HL-60/S4 treated with phorbol 12-myristate 13-acetate at 8.2 ng/mL for 4 days and 3 days (cell line): Measurements from ENCODE around the gene OMA1.
"Not testable (repeated sequence)": the region's sequence is repeated elsewhere in the genome, so short reads cannot be mapped to it uniquely, and the experiment has no call there.

Experiments
- in situ Hi-C: fragments of 300-500 bp; cut with MboI; formaldehyde crosslinking; loops from 2 replicates; pipeline ENCODE4 v1.15.0; 2022; ENCODE audit warnings: low sequenced_read_pairs

The OMA1 gene

DNA sequence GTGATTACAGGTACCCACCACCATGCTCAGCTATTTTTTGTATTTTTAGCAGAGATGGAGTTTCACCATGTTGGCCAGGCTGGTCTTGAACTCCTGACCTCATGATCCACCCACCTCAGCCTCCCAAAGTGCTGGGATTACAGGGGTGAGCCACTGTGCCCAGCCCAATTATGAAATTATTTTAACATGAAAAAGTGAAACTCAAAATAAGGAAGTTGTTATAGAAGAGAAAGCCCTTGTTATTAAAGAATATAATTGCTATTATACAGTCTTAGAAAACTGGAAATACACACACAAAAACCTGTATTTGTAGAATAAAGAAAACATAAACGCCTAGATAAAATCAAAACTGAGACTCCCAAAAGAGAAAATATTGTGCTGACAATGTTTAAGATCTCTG is 14.7 kb downstream of the OMA1 start:
- in situ Hi-C loops: loop anchor here (25.0 kb wide), 1 partner anchor 105 kb away; no protein-coding TSS in a partner anchor

DNA sequence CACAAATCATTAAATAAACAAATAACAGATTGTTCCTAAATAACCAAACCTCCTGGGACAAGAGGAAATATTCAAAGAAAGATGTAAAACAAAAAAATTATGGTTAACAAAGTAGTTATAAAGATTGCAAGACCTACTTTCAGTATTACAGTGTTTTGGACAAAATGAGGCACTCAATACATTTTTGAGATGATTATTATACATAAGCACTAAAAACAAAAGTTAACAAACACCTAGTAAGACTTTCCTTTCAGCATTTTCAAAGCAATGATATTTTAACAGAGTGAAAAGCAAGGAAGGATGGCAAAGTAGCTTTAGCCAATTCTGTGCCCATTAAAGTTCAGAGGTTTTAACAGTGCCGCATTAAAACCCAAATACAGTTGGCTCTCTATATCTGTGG is 17.2 kb downstream of the OMA1 start:
- in situ Hi-C loops: loop anchor here (25.0 kb wide), 1 partner anchor 108 kb away; no protein-coding TSS in a partner anchor

DNA sequence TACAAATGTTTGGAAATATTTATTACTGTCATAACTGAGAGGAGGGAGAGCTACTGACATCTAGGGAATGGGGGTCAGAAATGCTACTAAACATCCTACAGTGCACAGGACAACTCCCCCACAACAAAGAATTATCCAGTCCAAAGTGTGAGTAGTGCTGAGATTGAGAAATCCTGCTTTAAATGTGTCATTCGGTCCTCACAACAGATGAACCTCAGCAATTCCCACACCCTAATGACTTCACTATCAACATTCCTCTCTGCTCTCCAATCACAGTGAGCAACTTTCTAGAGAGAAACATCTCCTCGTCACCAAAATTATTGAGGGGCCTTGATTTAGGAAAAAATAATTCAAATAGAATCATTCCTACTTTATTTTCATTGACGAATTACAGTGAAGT is 18.0 kb downstream of the OMA1 start:
- in situ Hi-C loops: loop anchor here (25.0 kb wide), 1 partner anchor 109 kb away; no protein-coding TSS in a partner anchor

DNA sequence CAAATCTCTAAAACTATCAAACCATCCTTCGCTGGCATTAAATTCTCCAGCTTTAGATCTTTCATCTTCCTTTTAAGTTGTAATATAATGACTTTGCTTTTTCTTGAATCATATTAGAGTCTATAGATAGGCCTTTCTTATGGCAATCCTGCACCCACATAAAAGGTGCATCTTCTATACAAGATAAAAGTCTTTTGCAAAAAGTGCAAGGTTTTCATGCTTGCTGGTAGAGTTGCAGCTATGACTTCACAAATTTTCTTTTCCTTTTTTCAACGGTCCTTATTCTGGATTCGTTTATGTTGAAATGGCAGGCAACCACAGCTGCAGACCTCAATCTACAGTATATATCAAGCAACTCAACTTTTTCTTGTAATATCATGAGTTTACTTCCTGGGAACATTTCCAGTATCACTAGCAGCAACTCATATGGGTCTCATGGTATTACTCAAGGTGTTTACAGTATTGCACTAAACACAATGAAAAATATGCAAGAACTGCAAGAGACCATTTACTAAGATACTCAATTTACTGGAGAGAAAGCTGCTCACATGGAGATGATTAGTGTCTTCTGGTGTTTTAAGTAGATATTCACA is 22.1 kb downstream of the OMA1 start:
- in situ Hi-C loops: loop anchor here (25.0 kb wide), 1 partner anchor 1238 kb away; no protein-coding TSS in a partner anchor

DNA sequence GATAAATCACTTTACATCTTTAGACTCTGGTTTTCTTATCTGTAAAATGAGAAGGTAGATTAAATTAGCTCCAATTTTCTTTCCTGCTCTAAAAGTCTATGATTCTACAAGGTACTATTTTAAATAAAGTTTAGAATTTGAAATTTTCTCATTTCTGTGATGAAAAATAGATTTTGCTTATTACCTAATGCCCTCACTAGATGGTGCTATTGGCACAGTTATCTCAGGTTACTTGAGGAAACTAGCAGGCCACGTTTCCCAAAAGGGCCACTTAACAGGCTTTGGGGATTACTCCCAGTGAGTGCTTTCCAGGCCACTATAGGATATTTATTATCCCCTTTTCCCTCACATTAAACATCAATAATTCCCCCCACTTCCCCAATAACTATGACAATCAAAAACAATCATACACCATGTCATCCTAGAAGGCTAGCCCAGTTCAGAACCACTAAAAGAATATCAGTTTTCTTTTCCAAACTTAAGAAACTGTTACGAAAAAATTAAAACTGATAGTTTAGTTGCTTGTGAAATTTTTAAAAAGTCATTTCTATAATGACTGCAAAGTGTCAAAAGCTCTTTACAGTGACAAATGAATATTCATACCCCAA is 30.6 kb downstream of the OMA1 start:
- in situ Hi-C loops: loop anchor here (25.0 kb wide), 1 partner anchor 1246 kb away; no protein-coding TSS in a partner anchor

DNA sequence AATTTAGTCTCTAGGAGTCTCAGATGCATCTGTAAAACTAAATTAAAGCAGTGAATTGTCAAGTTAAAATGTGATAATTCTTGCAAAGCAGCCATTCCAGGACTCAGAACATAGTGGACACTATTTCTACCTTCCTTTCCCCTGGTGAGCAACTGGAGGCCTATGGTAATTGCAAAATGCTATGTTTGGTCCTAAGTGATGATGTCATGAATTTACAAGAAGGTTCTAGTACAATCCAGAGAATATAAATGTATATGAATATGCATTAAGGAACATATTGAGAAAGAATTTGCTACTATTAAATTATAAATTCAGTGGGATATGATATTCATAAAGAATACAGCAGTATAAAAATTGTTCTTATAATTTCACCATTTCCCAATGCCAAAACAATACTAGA is 32.6 kb downstream of the OMA1 start:
- in situ Hi-C loops: loop anchor here (25.0 kb wide), 1 partner anchor 1248 kb away; no protein-coding TSS in a partner anchor

DNA sequence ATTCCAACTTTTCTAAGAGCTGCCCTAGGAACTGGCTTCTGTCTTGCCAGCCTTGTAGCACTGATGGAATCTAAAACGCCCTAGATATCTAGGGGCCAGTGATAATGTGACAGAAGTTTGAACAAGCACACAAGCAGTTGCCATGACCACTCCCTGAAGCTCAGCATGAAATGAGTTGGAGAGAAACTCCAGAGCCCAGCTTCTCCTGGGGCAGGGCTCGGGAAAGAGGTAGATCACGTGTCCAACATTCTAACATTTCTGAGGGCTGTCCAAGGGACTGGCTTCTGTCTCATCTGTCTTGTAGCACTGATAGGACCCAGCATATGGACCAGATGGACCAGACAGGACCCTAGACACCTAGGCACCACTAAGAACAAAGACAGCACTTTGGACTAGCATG is 37.9 kb downstream of the OMA1 start:
- in situ Hi-C loops: loop anchor here (25.0 kb wide), 1 partner anchor 1254 kb away; no protein-coding TSS in a partner anchor

DNA sequence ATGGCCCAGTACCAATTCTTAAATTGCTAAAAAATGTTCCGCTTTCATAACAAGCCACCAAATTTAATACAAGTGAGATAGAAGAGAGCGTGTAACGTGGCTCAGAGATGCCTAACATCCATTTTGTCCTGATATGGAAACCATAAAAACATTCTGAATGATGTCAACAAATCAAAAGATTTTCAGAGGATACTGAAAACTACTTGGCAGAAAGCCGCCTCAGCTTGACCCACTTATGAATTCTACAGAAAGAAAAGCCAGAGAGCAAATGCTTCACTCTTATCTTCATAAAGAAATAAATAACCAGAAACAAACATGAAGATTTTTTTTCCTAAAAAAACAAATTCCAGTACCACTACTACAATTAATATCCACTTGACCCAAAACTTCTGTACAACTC is 41.2 kb downstream of the OMA1 start:
- in situ Hi-C loops: loop anchor here (25.0 kb wide), 1 partner anchor 1257 kb away; no protein-coding TSS in a partner anchor

DNA sequence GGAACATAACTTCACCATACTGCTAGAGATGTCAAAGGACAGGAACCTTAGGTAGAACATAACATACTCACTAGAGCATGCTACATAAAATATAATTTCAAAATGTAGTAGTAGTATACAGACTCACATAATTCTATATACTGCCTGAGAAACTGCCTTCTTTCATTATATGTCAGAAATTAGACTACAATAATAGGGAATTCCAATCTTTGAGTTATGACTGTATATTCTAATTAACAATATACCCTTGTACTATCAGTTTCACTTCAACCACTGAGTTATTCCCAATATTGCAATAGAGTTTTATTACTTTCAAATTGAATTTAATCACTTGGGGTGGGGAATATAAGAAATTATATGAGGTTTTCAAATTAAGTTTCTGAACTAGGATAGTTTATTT is 44.0 kb downstream of the OMA1 start:
- in situ Hi-C loops: loop anchor here (25.0 kb wide), 1 partner anchor 1260 kb away; no protein-coding TSS in a partner anchor

DNA sequence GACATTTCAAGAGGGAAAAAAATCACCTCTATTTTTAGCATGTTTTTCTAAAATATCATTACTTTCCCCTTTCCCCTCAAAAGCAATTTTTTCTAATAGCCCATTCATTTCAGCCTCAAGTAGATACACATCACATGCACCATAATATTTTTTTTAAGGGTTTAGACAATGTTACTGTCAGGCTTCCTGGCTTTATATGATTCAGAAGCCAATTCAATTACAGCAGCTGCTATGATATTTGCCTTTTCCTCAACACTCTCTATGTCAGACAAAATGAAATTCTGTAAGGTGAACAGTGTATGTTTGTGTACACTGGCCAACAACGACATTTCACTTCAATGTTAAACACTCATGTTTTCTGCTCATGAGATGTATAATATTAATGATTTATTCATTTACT is 46.5 kb downstream of the OMA1 start:
- in situ Hi-C loops: loop anchor here (25.0 kb wide), 1 partner anchor 1262 kb away; no protein-coding TSS in a partner anchor

DNA sequence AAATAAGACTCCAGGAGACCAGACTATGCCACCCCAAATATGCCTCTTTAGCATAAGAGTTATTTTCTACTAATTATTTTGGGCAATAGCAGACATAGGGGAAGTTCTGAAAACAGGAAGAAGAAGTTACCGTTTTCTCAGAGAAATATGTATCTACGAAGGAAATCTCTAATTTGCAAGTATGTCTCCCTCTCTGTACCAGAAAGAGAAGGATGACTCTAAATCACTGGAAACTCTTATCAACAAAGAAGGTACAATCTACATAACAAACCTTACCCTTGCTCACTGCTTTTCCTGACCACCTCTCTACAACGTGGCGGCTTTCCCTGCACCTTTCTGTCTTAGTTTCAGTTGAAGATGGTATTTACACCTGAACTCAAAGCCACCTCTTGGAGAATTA is 49.0 kb downstream of the OMA1 start:
- in situ Hi-C loops: no loop called here

DNA sequence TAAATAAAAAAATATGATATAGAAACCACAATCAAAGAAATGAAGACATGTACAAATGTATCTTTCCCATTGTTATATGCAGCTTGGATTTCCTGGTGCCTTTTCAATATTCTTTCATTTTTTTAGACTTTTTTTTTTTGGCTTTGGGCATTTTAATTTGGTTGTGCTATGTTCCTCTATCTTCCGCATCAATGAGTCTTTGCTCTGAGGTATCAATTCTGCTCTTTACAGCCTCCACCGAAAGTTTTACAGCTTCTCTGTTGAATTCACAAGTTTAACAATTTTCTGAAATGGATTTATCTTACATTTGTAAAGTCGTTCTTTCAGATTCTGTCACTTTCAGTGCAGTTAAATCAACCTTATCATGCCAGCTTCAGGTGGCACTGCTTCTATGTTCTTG is 50.5 kb downstream of the OMA1 start:
- in situ Hi-C loops: no loop called here

DNA sequence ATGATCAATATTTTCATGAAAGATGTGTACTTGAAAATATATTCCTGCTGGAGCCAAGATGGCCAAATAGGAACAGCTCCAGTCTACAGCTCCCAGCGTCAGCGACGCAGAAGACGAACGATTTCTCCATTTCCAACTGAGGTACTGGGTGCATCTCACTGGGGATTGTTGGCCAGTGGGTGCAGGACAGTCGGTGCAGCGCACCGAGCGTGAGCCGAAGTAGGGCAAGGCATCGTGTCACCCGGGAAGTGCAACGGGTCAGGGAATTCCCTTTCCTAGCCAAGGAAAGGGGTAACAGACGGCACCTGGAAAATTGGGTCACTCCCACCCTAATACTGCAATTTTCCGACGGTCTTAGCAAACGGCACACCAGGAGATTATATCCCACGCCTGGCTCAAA is 57.6 kb downstream of the OMA1 start:
- in situ Hi-C loops: not testable (repeated sequence)

DNA sequence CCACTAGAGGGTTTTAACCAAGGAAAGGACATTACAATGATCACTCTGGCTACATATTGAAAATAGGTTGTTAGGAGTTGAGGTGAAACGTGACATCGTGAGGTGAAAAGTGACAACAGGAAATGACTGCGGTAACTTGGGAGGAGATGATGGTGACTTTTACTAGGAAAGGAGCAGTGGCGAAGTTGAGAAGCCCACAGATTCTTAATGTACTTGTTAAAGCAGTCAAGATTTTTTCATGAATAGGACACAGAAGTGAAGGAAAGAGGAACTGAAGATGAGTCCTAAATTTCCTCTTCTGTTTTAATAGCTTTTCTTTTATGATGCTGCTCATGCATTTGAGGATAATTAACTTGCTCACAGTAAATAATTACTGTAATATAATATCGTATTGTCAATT is 59.5 kb downstream of the OMA1 start:
- in situ Hi-C loops: no loop called here

DNA sequence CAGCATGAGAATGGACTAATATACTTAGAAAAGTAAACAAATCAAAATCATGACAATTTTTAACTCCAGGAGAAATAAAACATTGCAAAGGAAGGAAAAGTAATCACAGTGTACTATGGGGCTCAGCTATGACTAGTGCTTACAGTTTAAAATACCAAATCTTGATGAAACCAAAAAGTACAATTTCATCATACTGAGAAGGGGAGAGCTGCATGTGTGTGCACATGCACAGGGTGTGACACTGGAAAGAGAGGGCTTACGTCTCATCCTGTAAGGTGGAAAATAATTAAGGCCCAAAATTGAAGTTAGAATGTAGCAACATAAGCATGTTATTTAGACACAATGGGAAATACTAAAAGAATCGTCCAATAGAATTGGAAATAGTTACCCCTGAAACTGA is 64.6 kb downstream of the OMA1 start:
- in situ Hi-C loops: no loop called here

DNA sequence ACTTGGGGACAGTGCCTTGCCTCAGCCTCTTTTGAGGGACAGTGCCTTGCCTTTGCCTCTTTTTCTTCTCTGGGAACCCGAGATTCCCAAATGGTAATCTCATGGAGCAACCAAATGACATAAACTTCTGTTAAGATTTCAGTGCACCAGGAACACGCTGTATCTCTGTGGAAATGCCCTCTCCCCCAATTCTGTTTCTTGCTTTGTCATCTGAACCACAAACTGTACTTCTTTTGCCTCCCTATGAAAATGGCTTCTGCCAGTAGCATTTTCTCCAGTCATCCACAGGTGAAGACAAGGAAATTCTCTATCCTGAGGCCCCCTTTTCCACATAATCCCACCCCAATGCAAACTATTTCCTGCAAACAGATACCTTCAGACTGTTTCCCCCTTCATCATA is 66.3 kb downstream of the OMA1 start:
- in situ Hi-C loops: no loop called here

DNA sequence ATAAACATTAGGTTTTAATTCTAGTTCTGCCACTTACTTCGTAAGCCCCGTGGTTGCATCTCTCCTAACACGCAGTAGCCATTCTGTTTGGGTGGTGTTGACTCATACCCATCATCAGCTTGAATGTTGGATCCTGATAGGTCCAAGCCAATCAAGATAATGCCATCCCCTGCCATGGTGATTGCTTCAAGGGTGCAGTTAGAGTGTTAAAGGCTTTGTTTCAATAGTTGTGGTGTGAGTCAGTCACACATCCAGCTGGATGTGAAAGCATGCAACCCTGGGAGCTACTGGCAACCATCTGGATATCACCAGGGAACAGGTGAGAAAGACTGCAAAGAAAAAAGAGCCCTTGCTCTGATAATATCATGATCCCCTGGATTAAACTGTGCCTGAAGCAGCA is 69.1 kb downstream of the OMA1 start:
- in situ Hi-C loops: no loop called here

DNA sequence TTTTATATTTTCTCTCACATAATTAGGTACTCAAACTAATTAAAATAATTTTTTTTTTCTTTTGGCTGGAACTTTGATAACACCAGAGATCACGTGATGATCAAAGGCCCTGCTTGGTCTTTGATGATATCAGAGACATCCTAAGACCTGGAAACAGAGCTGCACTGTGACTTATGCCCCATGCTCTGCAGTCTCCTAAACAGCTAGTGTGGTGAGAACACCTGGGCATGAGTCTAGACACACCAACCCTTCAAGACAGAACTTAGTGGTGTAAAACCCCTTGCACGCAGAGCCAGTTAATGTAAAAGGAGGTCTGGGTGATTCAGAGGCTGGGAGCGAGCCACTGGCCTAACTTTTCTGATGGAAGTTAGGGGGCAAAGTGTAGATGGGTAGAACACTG is 70.3 kb downstream of the OMA1 start:
- in situ Hi-C loops: no loop called here

DNA sequence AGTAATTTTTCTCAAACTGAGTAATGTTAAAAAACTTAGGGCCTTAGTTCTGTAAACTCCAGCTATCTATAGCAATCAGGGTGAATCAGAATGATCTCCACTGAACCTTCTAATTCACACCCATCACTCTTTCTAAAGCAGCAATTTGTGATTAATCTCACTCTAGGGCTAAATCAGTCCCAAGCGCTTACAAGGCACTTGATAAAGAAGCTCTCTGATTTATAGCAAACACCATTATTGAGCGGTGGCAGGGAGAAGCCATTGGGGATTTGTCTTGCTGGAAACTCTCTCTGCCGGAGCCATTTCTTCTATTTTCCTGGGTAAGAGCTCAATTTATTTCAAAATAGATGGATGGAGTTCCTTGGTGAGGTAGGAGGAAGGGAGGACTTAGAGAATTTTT is 77.0 kb downstream of the OMA1 start:
- in situ Hi-C loops: no loop called here

DNA sequence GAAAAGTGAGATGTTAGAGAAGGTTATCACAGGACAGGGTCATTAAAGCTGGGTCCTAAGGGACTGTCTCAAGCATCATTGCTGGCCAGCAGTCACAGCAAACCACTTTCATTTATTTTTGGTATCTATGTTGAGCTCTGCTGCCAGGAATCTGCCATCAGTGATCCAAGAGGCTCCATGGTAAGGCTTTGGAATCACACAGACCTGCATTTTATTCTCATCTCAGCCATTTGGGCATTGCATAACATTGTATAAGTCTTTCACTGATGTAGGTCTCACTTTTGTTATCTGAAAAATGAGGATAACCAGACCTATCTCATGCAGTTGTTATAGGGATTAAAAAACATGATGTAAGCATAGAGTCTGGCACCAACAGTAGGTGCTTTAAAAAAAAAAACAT is 77.5 kb downstream of the OMA1 start:
- in situ Hi-C loops: no loop called here

DNA sequence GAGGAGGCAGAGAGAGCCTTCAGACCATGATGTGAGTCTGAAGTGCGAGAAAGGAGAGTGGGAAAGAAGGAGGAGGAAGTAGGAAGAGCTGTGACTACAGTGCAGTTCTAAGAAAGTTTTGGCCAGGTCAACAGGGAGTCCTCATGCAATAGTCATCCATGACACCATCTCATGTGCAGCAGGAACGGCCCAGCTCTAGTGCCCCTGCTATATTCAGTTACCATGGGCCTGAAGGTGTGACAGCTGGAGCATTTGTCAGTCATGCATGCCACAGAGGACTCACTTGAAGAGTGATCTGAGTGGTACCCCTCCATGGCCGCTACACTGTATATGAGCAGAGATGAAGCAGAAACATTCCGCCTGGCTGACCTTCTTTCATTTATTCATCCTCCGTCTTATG is 77.9 kb downstream of the OMA1 start:
- in situ Hi-C loops: no loop called here

DNA sequence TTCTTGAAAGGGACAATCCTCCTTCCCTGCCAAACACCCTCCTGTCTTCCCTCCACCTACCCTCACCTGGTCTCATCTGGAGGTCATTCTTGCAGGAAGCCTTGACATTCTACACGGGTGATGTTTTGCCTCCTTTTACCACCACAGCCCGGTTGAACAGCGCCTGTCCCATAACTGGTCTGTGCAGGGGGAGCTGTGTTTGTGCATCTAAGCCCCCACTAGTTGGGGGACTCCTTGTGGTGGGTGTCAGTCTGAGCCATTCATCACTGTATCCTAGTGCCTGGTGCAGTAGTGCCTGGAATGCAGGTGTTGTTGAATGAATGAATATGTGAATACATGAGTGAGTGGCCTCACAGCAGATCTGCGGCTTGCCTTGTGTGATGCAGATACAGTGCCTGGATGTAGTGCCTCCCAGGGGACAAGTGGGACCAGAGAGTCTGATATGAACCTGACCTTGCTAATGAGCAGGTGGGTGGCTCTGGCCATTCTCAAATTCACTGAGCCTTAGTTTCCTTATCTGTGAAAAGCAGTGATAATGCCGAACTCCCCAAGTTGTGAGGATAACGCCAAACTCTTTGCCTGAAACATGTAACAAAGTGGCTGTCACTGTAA is 79.8 kb downstream of the OMA1 start:
- in situ Hi-C loops: no loop called here
